ENCODE results near the gene DNASE2B. TPM values are rescaled to one million over a fixed set of nuclear protein-coding genes. Genes with fewer than 3 reads are reported as not detected.
"Not testable (repeated sequence)": the region's sequence is repeated elsewhere in the genome, so short reads cannot be mapped to it uniquely, and the experiment has no call there.

DNASE2B gene
- polyA plus RNA-seq, 12 donors, result 0.14 to 0.27 (median 0.18) TPM; not detected in 6

- no peak for DNase-seq
Measured at GRCh38 chr1:84410328-84411095, 12.2 kb downstream of the DNASE2B start.

- DNase-seq, result no peak
Measured at GRCh38 chr1:84412316-84412942, 14.1 kb downstream of the DNASE2B start.

- no peak for DNase-seq
Measured at GRCh38 chr1:84415396-84415795, 17.1 kb downstream of the DNASE2B start.

GRCh38 chr1:84422909-84423308 lies 24.6 kb downstream of the DNASE2B start:
- no peak for DNase-seq

GRCh38 chr1:84424513-84425149 lies 26.3 kb downstream of the DNASE2B start:
- DNase-seq, result no peak

GRCh38 chr1:84425150-84425896 lies 27.0 kb downstream of the DNASE2B start:
- no peak for DNase-seq

GRCh38 chr1:84426376-84426775 lies 28.1 kb downstream of the DNASE2B start:
- DNase-seq, result no peak

- no peak for DNase-seq
Measured at GRCh38 chr1:84427250-84428188, 29.2 kb downstream of the DNASE2B start.

GRCh38 chr1:84428235-84428634 lies 30.0 kb downstream of the DNASE2B start:
- DNase-seq, result no peak

GRCh38 chr1:84429231-84429630 lies 30.9 kb downstream of the DNASE2B start:
- DNase-seq, result no peak

- no peak for DNase-seq
Measured at GRCh38 chr1:84430546-84430945, 32.3 kb downstream of the DNASE2B start.

- DNase-seq, result peak; percentile 80
Measured at GRCh38 chr1:84433258-84434080, 35.2 kb downstream of the DNASE2B start.

- no peak for DNase-seq
Measured at GRCh38 chr1:84434081-84434769, 35.9 kb downstream of the DNASE2B start.

- DNase-seq, result no peak
Measured at GRCh38 chr1:84434801-84435549, 36.7 kb downstream of the DNASE2B start.

GRCh38 chr1:84436876-84437655 lies 38.8 kb downstream of the DNASE2B start:
- no peak for DNase-seq

GRCh38 chr1:84442256-84442655 lies 44.0 kb downstream of the DNASE2B start:
- DNase-seq, result peak; percentile 49

- DNase-seq, result not testable (repeated sequence)
Measured at GRCh38 chr1:84442747-84443646, 44.7 kb downstream of the DNASE2B start.

Measured in muscle of arm (tissue), 12 donors.